ENCODE data around the gene ELSPBP1. TPM values are rescaled to one million over a fixed set of nuclear protein-coding genes. Genes with fewer than 3 reads are reported as not detected.

ELSPBP1 gene
- total RNA-seq, 4 donors from 2014 or later = not detected

DNA sequence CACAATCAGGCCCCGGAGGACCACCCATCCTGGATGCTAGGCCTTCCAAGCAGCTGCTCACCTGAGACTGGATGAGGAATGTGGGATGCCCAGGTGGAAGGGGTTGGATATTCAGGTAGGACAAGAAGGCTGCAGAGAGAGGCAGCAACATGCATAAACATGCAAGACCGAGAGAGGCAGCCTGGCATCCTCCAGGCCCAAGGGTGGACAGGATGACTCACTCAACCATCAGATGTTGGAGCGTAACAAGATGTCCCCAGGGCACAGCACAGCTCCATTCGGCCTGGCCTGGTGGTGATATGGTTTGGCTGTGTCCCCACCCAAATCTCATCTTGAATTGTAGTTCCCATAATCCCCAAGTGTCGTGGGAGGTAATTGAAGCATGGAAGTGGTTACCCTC is 59.4 kb downstream of the ELSPBP1 start:
- Histone ChIP-seq H3K4me1 (no peaks in the 10 kb centered on the region), H3K36me3 (peaks cover 0 to 70% (median 0%) of the 10 kb centered on the region in 3 donors), H3K27ac (no peak overlapping the region), H3K27me3 (no peaks in the 10 kb centered on the region), H3K9me3 (no peaks in the 10 kb centered on the region), H3K4me3 (no peak overlapping the region)
- TF ChIP-seq POLR2A (IDR thresholded peaks at IDR 0.05) (no peak), EP300 (IDR thresholded peaks at IDR 0.05) (no peak), CTCF (IDR thresholded peaks at IDR 0.05) (no peak)
- no peak for DNase-seq (ENCODE audit: low spot score in 2 of 2)
- 80 to 89% methylated on average over 5 of the region's 5 CpGs for WGBS, 2 donors

DNA sequence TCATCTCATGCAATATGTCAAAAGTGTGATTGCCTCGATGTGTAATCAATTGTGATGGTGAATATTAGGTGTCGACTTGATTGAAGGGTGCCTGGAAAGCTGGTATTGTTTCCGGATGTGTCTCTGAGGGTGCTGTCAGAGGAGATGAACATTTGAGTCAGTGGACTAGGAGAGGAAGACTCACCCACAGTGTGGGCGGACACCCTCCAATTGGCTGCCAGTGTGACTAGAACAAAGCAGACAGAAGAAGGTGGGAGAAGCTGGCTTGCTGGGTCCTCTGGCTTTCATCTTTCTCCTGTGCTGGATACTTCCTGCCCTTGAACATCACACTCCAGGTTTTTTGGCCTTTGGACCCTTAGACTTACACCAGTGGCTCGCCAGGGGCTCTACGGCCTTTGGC is 64.9 kb downstream of the ELSPBP1 start:
- Histone ChIP-seq H3K4me1 (no peaks in the 10 kb centered on the region), H3K27ac (no peak overlapping the region), H3K4me3 (no peak overlapping the region), H3K36me3 (peaks cover 0 to 56% (median 0%) of the 10 kb centered on the region in 3 donors), H3K27me3 (no peaks in the 10 kb centered on the region), H3K9me3 (no peaks in the 10 kb centered on the region)
- TF ChIP-seq EP300 (IDR thresholded peaks at IDR 0.05) (no peak), CTCF (IDR thresholded peaks at IDR 0.05) (no peak)
- no peak for DNase-seq (ENCODE audit: low spot score in 2 of 2)
- WGBS, 2 donors = 91 to 94% methylated on average over 6 of the region's 6 CpGs

GRCh38 chr19:48060381-48060780 is 65.9 kb downstream of the ELSPBP1 start:
- Histone ChIP-seq H3K4me1 (no peaks in the 10 kb centered on the region), H3K36me3 (peaks cover 0 to 55% (median 0%) of the 10 kb centered on the region in 3 donors), H3K4me3 (no peak overlapping the region), H3K27me3 (no peaks in the 10 kb centered on the region), H3K9me3 (no peaks in the 10 kb centered on the region), H3K27ac (no peak overlapping the region)
- no peak for TF ChIP-seq EP300 (IDR thresholded peaks at IDR 0.05)
- no peak for TF ChIP-seq POLR2A (IDR thresholded peaks at IDR 0.05)
- TF ChIP-seq CTCF (IDR thresholded peaks at IDR 0.05) = no peak
- WGBS, 2 donors = 83 to 90% methylated on average over 5 of the region's 5 CpGs
- DNase-seq (ENCODE audit: low spot score in 2 of 2) = no peak

DNA sequence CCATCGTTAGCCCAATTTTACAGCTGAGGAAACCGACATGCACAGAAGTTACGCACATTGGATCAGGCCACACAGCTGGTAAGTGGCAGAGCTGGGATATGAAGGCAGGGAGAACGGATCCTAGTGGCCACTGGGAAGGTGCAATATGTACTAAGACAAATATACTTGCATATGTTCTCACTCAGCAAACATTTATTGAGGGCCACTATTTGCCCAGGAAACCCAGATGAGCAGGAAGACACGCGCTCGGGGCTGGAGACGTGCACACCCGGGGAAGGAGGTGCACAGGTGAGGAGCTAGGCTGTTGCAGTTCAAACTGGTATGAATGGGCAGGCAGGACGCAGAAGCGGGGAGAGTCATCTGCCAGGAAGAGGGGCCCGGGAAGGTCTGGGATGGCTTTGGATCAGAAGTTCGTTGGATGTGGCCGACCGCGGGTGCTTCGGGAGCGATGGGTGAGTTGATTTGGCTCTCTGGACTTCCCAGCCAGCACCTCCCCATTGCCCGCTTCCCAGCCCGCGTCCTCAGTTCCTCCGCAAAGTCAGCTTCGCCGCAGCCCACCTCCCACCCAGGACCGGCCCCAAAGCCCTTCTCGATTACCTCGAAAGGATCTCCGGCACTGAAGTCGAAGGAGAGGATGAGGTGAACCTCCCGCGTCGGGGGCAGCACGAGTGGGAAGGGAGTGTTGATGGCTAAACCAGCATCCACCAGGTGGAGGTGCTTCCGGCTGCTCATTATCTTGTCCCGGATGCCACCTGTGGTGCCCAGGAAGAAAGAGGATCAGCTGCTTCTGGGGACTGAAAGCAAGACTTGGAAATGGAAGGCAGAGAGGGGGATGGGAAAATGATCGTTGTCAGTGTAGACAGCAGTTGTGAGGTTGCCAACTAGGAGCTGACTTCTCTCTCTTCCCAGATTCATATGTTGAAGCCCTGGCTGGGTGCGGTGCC is 67.2 kb downstream of the ELSPBP1 start:
- no peak for DNase-seq (ENCODE audit: low spot score in 2 of 2)
- H3K4me1 ChIP-seq = no peaks in the 10 kb centered on the region
- H3K4me3 ChIP-seq = no peak overlapping the region
- H3K36me3 ChIP-seq = peaks cover 0 to 62% (median 0%) of the 10 kb centered on the region in 3 donors
- no peaks in the 10 kb centered on the region for H3K27me3 ChIP-seq
- 52 to 58% methylated on average over 37 of the region's 37 CpGs for WGBS, 2 donors
- no peaks in the 10 kb centered on the region for H3K9me3 ChIP-seq
- TF ChIP-seq CTCF (IDR thresholded peaks at IDR 0.05) (no peak), EP300 (IDR thresholded peaks at IDR 0.05) (no peak), POLR2A (IDR thresholded peaks at IDR 0.05) (no peak)
- H3K27ac ChIP-seq = no peak overlapping the region

GRCh38 chr19:48064509-48064908 is 70.1 kb downstream of the ELSPBP1 start:
- no peak for DNase-seq (ENCODE audit: low spot score in 2 of 2)
- peaks cover 0 to 62% (median 0%) of the 10 kb centered on the region in 3 donors for H3K36me3 ChIP-seq
- no peaks in the 10 kb centered on the region for H3K4me1 ChIP-seq
- H3K9me3 ChIP-seq = no peaks in the 10 kb centered on the region
- H3K4me3 ChIP-seq = no peak overlapping the region
- no peak overlapping the region for H3K27ac ChIP-seq
- TF ChIP-seq CTCF (IDR thresholded peaks at IDR 0.05) = no peak
- no peak for TF ChIP-seq POLR2A (IDR thresholded peaks at IDR 0.05)
- TF ChIP-seq EP300 (IDR thresholded peaks at IDR 0.05) = no peak
- WGBS, 2 donors = 76 to 84% methylated on average over 2 of the region's 2 CpGs
- H3K27me3 ChIP-seq = no peaks in the 10 kb centered on the region
